GM04503 (cell line): ENCODE data around the gene AGPAT1.
"Not testable (repeated sequence)": the region's sequence is repeated elsewhere in the genome, so short reads cannot be mapped to it uniquely, and the experiment has no call there.

Source experiments
- DNase-seq: peaks from one replicate; pipeline ENCODE4 v3.0.0-alpha.2; 2012; ENCODE audit warnings: low read depth

The AGPAT1 gene

DNA sequence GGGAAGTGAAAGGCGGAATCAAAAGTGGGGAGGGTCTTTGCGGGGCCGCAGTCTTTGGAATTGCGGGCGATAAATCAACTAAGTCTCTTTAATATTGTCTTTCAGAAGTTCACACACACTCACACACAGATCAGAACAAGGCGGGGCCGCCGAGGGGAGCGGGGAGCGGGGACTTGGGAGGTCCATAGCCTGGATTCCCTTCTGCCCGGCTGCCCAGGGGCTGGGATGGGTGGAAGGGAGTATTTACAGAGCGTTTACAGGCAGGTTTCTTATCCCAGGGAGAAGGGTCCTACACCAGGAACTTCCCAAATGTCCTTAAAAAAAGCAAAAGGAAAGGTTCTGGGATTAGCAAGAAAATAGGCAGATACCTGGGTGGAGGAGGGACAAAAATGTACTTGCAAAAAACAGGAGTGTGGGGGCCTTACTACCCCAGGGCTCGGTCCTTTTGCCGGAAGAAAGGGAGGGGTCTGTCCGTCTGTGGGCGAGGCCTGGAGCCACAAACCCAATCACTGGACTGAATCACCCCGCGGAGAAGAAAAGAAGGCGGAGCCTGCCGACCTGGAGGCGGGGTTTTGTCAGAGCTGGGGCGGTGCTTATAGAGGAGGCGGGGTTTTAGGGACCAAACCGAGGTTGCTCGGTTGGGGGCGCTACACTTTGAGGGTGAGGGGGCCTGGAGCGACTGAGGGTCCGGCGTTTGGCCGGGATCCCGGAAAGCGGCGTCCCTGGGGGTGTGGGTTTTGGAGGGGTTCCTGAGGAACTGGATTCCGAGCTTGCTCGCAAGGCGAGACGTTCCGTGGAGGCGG, 27.4 kb downstream of the AGPAT1 start:
- no peak for DNase-seq

DNA sequence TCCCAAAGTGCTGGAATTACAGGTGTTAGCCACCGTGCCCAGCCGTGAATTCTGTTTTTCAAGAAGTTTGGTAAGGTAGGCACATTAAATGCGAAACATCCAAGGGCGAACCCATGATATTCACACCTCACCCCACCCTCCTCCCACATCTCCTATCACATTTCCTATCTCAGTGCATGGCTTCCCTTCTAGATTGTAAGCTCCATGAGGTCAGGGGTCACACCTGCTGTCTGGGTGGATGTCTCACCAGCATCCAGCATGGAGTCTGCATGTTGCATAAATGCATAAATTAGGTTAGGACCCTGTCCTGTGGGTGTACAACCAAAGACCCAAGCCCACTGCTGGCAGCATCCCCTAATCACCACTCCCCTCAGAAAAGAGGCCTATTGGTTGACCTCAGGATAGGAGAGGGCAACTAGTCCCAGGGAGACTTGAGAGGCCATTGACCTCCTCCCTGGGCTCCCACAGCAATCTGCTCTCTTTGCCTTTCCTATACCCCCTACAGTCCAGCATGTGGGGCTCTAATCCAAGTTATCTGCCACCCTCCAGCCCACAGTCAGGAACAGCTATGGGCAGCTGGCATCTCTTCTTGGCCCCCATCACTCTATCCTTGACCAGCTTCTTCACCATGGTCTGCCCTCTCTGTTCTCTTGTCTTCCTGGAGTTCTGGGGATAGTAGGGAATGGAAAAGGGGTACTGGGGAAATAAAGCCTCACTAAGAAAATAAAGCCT, 28.3 kb downstream of the AGPAT1 start:
- DNase-seq = no peak

DNA sequence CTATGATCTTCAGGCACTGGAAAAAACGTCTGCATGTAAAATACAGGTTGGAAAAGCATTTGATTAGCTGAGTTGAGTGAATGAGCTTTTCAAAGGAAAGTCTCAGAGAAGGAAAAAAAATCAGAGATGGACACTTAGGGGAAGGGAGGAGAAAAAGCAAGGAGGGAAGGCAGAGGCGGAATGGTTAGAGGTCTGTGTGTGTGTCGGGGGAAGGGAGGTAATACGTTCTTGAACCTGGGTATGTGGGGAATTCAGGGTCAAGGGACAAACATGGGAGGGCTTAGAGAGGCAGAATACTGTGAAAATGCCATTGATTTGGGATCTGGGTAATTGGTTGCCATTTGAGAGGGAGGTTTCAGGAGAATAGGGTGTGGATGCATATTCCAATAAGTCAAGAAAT, 29.2 kb downstream of the AGPAT1 start:
- DNase-seq = no peak

DNA sequence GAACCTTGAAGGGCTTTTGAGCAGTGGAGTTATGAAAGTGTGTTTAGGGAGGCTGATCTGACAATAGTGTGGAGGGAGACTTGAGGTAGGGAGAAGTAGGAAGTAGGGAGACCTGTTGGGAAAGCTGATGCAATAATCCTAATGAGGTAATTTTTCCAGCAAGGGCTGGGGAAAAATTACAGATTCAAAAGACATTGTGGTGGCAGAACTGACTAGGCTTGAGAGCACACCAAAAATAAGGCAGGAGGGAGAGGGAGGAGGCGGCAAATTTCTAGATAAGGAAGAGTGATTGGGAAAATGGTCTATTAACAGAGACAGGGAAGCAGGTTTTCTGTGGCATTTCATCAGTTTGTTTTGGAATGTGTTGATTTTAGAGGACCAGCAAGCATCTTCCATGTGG, 29.6 kb downstream of the AGPAT1 start:
- DNase-seq = no peak

DNA sequence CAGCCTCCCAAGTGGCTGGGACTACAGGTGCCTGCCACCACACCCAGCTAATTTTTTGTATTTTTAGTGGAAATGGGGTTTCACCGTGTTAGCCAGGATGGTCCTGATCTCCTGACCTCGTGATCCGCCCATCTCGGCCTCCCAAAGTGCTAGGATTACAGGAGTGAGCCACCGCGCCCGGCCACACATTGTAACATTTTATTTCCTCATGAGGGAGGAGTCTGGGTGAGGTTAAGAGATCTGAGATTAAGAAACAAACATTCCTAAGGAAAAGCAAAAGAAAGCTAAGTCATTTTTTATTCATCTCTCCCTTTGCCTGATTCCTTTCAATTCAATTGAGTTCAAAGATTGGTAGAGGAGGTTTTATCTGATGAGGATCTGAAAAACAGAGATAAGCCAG, 31.6 kb downstream of the AGPAT1 start:
- not testable (repeated sequence) for DNase-seq

DNA sequence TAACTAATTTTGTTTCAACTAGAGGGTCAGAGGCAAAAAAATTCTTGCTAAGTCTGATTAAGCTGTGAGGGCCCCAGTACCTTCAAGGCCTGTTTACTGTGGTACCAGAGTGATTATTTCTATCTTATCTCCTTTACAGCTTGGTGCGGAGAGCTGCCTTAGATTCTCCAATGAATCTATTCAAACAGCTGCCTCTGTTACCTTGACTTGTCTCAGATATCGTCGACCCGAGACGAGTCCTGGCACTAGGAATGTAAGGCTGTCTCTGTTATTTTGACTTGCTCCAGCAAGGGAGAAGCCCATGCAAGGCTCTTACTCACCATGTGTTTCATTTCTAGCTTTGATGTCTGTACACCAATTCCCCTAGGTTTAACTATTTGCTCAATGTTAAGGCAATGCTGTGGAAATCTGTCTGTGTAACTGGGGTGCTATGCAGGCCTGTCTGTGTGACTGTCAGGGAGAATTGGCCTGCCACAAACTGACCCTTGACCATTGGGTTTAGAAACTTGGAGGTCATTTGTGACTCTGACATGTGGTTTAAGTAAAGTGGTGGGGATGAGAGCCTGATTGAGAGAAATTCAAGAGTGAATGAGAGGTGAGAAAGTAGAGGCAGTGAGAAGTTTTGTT, 35.4 kb downstream of the AGPAT1 start:
- no peak for DNase-seq

DNA sequence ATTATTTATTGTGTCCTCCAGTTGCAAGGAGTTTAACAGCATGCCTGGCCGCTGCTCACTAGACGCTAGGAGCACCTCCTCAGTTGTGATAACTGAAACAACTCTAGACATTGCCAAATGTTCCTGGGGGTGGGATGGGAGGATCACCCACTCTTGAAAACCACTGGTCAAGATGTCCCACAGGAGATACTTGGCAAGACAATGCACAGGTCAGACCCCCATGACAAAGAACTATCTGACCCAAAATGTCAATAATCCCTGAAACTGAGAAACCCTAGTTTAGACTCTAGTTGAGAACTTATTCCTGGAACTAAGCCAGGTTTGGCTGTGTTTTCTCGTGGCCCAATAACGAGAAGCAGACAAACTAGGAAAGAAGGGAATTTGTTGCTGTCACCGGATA, 36.3 kb downstream of the AGPAT1 start:
- DNase-seq = no peak

DNA sequence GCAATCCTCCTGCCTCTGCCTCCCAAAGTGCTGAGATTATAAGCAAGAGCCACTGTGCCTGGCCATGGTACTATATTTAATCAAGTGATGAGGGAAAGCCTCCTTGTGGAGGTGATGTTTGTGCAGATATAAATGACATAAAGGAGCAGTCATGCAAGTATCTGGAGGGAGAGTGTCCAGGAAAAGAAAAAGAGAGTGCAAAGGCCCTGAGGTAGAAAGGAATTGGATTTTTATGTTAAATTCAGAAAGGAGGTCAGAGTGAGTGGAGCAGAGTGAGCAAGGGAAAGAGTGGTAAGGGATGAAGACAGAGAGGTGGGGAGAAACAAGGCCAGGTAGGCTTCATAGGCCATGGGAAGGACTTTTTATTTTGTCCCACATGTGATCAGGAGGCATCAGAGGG, 38.4 kb downstream of the AGPAT1 start:
- DNase-seq = no peak

DNA sequence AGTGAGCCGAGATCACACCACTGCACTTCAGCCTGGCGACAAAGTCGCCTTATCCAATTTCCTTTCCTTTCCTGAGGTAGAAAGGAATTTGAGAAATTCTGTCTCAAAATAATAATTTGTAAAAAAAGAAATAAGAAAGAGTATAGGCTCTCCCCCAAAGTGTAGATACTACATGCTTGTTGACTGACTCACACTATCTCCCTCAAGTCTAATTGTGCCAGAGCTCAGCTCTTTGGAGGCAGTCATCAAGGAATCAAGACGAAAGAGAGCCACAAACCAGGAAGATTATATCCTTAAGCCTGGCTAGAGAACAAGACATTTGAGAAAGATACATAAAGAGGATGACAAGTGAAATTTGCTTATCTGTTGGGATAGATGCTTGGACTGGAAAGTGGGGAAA, 42.1 kb downstream of the AGPAT1 start:
- no peak for DNase-seq

DNA sequence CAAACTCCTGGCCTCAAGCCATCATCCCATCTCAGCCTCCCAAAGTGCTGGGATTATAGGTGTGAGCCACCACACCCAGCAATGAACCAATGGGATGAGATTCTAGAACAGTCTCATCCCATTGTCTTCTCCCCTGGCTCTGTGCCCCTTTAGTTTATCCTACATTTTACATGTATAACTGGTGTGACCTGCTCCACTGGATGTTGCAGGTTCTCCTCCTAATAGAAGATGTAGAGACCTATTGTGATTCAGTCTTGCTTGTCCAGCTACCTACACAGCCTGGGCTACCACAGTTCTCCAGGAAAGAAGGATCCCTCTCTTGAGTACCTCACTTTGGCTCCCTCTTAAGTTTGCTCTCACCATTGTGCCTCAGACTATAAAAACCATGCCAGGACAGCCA, 43.8 kb downstream of the AGPAT1 start:
- no peak for DNase-seq

DNA sequence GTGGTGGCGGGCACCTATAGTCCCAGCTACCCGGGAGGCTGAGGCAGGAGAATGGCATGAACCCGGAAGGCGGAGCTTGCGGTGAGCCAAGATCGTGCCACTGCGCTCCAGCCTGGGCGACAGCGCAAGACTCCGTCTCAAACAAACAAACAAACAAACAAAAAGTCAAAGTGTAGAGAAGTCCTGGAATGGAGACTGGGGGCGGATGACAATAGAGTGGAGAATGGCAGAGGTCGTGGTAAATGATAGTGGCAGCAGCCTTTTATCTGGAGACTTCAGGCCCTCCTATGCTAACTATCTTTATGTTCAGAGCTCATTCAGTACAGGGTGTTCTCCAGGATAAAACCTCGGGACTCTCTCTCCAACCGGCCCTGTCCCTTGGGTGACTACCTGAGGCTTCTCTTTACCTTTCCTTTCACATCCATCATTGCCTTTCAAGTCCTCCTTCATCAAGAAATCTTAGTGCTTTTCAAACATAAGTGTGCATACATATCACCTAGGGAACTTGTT, 44.4 kb downstream of the AGPAT1 start:
- no peak for DNase-seq

DNA sequence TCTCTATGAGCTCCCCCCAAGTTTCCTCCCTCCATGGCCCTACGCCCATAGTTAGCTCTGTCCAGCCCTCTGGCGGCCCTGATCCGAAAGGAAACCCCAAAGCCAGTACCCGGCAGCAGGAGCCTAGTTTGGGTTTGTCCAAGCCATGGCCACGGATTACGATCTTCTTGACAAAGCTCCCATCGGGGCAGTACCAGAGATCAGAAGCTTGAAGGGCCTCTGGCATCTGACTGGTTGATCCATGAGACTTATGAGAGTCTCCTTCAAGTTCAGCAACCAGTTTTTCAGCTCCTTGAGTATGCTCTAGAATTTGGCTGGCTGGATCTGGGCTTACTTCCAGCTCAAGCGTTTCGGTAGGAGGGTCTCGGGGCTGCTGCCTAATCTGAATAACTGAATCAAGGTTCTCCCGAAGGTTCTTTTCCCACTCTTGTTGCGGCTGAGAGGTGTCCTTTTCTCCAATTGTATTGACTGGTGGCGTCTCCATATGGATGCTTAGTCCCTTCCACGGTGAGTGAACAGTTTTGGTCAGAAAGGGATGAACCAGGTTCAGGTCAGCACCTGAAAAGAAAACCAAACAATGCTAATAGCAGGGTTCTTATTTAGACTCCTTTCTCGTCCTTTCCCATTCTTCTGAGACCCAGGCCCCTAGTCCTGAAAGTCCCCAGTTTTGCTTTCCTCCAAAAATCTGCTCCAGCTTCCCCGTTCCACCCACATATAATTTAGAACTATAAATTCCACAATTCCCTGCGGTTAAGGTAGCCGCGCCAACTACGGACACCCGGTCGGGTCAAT, 46.4 kb downstream of the AGPAT1 start:
- DNase-seq = no peak

DNA sequence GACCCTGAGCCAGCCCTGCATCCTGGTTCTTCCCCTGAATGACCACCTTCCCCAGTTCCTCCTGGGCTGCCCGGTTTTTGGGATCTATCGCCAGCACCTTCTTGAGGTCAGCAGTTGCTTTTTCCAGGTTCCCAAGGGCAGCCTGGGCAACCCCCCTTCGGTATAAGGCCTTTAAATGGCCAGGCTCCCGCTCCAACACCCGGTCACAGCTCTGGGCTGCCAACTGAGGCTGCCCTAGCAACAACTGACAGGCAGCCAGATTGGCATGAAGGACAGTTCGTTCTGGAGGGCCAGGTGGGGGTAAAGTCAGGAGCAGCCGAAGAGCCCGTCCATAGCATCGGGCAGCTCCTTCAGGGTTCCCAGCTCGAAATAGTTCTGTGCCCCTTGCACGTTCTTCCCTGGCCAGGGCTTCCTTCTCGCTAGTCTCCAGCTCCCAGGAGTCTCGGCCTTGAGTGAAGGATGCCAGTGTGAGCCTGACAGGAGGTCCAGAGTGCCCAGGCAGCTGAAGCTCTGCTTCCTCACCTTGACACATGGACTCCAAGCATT, 47.1 kb downstream of the AGPAT1 start:
- no peak for DNase-seq

DNA sequence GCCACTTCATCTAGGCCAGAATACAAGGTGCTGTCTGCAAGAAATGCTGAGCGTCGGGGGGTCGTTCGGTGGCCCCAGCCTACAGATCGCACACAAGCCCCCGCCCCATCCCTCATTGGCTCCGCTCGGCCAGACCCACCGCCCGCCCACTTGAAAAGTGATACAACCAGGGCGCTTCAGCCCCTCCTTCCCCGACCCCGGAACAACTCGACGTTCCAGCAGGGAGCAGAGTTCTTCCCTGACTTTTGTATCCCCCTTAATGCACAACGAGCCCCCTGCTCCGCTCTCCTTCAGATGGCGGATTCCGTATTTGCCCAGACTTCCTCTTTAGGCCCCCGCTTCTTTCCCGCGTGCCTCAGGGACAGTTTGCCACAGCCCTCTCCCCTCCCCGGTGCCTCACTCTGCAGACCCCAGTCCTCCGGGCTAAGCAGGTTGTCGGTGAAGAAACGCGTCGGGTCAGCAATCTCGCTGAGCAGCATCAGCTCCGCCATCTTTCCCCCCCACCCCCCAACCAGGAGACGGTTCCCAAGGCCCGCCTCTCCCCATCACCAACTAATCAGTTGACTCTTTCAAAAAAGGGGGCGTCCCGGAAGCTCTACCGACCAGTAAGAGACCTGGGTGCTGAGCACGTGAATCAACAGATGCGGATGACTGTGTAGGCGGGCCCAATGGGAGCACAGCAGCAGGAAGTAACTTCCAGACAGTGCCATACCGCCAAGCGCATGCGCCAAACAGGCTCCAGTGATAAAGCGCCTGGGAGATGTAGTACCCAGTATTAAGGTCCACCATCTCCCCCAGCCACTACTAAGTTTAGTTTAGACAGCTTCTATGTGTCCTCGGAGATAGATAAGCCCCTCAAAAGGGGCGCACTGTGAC, 47.9 kb downstream of the AGPAT1 start, which contains the start of gene ATF6B:
ATF6B (minus strand) TSS at position 530 of the 876 bp plus-strand sequence; CDS start at position 491, 39 bp downstream.
- peak; percentile 98 for DNase-seq

DNA sequence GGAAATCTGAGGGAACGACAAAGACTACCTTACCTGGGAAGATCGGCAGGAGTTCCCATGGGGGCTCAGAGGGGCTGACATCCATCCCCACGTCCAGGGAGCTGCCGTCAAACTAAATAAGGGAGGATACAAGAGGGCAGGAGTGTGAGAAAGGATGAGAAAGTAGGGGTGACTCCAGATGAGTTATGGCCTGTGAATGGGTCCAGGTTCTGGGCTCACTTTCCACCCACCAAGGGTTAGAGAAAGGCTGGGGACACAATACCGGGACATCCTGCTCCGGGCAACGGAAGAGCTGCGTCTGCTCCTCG, 48.5 kb downstream of the AGPAT1 start:
- DNase-seq = no peak

DNA sequence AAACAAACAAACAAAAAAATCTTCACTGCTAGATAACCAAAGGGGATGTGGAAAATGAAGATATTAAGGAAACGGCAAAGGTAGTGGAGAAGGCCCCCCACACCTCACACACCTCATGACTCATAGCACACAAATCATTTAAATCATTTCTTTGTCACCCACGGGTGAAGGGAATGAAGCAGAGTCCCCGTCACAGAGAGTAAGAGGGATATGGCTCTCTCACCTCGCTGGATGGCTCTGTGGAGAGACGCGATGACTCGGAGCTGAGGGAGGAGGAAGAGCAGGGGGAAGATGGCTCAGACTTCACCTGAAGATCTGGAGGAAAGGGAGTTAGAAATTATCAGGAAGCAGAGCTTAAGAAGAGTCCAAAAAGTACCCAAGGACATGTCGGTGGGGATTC, 49.0 kb downstream of the AGPAT1 start:
- no peak for DNase-seq

DNA sequence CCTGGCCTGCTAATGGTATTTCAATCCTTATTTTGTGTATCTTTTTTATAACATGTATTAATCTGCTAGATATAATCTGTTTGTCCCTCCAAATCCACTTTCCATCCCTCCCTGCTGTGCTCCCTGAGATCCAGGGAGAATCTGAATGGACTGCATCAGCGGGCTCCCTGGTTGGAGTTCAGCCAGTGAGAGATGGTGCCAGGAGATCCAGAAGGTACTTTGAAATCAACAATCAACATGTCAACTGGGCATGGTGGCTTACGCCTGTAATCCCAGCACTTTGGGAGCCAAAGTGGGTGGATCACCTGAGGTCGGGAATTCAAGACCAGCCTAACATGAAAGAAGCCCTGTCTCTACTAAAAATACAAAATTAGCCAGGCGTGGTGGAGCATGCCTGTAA, 52.2 kb downstream of the AGPAT1 start:
- DNase-seq = no peak

DNA sequence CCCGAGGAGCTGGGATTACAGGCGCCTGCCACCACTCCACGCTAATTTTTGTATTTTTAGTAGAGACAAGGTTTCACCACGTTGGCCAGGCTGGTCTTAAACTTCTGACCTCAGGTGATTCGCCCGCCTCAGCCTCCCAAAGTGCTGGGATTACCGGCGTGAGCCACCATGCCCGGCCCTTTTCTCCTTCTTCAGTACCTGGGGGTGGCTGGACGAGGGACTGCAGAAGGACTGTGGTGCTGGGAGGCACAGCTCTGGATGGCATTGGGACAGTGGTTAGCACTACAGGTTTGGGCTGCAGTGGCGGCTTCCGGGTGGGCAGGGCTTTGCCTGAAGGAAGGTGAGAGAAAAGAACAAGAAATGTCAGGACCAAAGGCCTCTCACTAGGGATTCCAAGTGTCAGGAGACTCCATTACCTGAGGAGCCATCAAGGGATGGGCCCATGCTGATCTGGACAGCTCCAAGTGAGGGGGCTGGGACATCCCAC, 55.3 kb downstream of the AGPAT1 start:
- no peak for DNase-seq

DNA sequence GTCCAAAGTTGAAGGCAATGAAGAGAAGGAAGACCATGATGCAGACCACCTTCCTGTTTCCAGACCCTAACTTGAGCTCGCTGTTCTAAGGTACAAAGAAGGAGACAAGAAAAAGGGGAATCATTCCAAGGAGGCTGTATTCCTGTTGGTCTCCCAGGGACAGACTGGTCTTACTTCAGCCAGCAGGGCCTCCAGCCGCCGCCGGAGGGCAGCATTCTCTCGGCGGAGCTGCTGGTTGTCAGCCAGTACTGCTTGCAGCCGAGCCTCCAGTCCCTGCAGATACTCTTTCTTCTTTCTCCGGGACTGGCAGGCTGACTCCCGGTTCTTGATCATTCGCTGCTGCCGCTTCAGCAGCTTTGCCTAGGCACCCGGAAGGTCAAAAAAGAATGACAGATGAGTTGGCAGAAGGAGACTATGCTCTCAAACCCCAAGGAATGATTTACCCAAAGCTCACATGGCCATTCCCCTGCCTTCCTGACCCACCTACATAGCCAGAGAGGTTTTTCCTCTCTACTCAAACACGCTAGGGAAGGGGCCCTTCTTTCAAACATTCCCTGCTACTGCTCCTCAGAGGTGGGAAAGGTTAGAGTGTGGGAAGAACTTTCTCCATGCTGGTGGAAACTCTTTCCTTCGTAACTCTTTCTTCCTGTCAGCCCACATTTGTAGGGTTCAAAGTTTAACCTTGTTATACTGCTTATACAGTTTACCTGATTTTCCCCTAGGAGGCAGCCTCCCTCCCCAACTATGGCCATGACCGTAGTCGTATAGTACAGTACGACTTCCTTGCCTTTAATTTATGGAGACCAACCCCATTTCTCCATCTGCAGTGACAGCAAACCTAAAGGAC, 56.9 kb downstream of the AGPAT1 start:
- DNase-seq = no peak
